ENCODE data around the gene FEZ2. TPM values are rescaled to one million over a fixed set of nuclear protein-coding genes. Genes with fewer than 3 reads are reported as not detected.

Gene FEZ2
- total and polyA plus RNA-seq, 12 donors: 16.4 to 51.7 (median 40.6) TPM

DNA sequence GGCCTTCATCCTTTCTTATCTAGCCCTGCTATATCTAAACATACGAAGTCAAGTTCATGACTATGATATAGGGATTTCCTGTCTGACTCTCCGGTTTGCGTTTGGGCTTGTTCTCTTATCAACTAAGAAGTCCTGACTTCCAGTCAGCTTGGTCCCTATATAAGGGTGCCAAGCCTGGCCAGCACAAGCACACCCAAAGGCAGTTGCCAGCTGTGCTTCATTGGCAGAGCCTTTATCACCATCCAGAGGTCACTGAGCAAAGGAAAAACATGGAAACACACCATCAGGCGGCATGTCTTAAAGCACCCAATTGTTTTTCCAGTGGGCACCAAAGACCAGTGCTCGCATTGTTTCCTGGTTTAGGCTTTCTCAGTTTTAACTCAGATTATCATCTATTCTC, 72.7 kb downstream of the FEZ2 start:
- ATAC-seq (peak in 5 of 8 donors; percentile 50 to 85 (median 71)), DNase-seq (peak in 1 of 2 donors; percentile 13)
- no peak overlapping the region for H3K27ac ChIP-seq
- 67 to 74% methylated on average over 5 of the region's 5 CpGs for WGBS, 2 donors
- H3K27me3 ChIP-seq: no peaks in the 10 kb centered on the region
- peaks cover 1 to 30% (median 8%) of the 10 kb centered on the region in 9 donors for H3K4me1 ChIP-seq
- TF ChIP-seq, protein P1, sequence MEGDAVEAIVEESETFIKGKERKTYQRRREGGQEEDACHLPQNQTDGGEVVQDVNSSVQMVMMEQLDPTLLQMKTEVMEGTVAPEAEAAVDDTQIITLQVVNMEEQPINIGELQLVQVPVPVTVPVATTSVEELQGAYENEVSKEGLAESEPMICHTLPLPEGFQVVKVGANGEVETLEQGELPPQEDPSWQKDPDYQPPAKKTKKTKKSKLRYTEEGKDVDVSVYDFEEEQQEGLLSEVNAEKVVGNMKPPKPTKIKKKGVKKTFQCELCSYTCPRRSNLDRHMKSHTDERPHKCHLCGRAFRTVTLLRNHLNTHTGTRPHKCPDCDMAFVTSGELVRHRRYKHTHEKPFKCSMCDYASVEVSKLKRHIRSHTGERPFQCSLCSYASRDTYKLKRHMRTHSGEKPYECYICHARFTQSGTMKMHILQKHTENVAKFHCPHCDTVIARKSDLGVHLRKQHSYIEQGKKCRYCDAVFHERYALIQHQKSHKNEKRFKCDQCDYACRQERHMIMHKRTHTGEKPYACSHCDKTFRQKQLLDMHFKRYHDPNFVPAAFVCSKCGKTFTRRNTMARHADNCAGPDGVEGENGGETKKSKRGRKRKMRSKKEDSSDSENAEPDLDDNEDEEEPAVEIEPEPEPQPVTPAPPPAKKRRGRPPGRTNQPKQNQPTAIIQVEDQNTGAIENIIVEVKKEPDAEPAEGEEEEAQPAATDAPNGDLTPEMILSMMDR (IDR thresholded peaks at IDR 0.05): no peak
- H3K4me3 ChIP-seq: no peak overlapping the region
- H3K36me3 ChIP-seq: peaks cover 0 to 64% (median 19%) of the 10 kb centered on the region in 9 donors
- H3K9me3 ChIP-seq: no peaks in the 10 kb centered on the region
- intact Hi-C loops (cut with DNase I): no loop called here

DNA sequence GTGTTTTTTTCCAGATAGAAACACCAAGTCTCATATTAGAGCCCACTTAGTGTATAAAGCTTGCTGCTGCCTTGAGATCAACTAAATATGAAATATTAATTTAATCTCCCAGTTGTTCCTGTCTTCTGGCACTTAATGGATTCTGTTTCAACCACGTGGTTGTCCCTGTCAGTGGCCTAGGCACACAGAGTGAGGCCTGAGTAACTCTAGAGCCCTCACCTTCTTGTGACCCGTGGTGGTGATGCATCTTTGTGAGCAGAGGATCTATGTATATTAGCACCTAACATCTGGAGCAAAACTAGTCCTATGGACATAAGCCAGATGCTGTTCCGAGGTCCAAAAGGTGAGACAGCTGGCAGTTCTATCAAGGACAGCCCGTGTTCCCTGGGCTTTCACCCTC, 74.8 kb downstream of the FEZ2 start:
- Histone ChIP-seq H3K36me3 (peaks cover 0 to 82% (median 26%) of the 10 kb centered on the region in 9 donors), H3K27ac (no peak overlapping the region), H3K4me1 (peaks cover 0 to 15% (median 0%) of the 10 kb centered on the region in 9 donors), H3K4me3 (no peak overlapping the region), H3K9me3 (no peaks in the 10 kb centered on the region), H3K27me3 (no peaks in the 10 kb centered on the region)
- WGBS, 2 donors: 78 to 80% methylated on average over 4 of the region's 4 CpGs
- TF ChIP-seq, protein P1 (IDR thresholded peaks at IDR 0.05): no peak
- intact Hi-C loops (cut with DNase I): no loop called here
- no peak for DNase-seq
- ATAC-seq: no peak

DNA sequence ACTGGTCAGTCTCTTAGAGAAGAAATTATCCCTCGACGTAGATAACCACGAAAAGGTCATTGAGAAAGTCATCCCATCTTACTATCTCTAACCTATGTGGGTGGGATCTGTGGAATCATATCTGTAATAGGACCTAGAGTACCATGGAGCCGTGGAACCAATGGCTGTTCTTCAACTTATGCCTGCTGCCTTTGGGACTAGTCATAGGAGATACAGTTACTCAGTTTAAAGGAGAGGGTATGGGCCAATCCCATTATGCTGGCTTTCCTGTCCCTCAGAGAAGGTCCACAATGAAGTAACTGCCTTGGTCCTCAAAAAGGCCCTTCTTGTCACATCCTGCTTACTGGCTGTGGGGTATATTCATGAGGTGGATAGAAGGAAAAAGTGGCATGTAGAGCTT, 77.5 kb downstream of the FEZ2 start:
- ATAC-seq (no peak), DNase-seq (no peak)
- H3K4me3 ChIP-seq: no peak overlapping the region
- H3K9me3 ChIP-seq: no peaks in the 10 kb centered on the region
- H3K27me3 ChIP-seq: no peaks in the 10 kb centered on the region
- intact Hi-C loops (cut with DNase I): no loop called here
- WGBS, 2 donors: 90 to 95% methylated on average over 4 of the region's 4 CpGs
- peaks cover 0 to 4% (median 0%) of the 10 kb centered on the region in 9 donors for H3K4me1 ChIP-seq
- H3K27ac ChIP-seq: no peak overlapping the region
- H3K36me3 ChIP-seq: peaks cover 0 to 96% (median 39%) of the 10 kb centered on the region in 9 donors
- TF ChIP-seq, protein P1 (IDR thresholded peaks at IDR 0.05): no peak

DNA sequence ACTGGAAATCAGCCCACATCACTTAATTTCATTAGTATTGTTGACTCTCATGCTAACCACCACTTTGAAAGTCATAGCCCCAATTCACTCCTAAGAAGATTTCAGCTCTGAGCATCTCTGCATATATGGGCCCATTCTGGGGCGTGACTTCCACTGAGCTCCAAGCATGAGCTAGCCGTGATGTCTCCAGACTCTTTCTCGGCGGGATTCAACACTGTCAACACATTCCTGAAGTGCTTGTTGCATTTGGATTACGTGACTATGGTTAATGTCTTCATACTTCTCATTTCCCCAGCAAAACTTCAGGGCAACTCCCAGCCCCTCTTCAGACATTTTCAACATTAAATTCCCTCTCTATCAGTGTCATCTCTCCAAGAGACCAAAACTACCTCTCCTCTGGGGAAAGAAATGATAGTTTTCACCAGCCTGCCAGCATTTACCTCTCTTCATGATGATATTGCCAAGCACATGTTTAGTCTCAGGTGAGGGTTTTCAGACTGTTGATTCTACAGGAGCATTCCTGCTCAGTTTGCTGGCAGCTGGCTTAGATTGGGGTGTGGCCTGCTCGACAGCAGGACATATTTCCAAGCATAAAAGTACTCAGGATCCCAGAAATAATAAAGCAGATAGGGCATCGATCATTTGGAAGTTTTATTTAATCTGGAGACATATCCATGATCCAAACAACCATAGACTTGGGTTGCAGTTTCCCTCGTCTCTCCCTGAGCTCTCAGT, 81.7 kb downstream of the FEZ2 start:
- H3K9me3 ChIP-seq: no peaks in the 10 kb centered on the region
- no peak overlapping the region for H3K27ac ChIP-seq
- TF ChIP-seq, protein P1 (IDR thresholded peaks at IDR 0.05): no peak
- no peaks in the 10 kb centered on the region for H3K27me3 ChIP-seq
- no peak overlapping the region for H3K4me3 ChIP-seq
- DNase-seq (no peak), ATAC-seq (no peak)
- no peaks in the 10 kb centered on the region for H3K4me1 ChIP-seq
- 80% methylated on average over 8 of the region's 8 CpGs for WGBS, 2 donors
- intact Hi-C loops (cut with DNase I): loop anchor here in 2 of 10 donors (10.0 kb wide), 1 partner anchor 148 kb away; no protein-coding TSS in a partner anchor
- peaks cover 0 to 100% (median 61%) of the 10 kb centered on the region in 9 donors for H3K36me3 ChIP-seq

Measured in heart right ventricle (tissue), 16 donors.